ENCODE data around the gene NFATC1.

DNA sequence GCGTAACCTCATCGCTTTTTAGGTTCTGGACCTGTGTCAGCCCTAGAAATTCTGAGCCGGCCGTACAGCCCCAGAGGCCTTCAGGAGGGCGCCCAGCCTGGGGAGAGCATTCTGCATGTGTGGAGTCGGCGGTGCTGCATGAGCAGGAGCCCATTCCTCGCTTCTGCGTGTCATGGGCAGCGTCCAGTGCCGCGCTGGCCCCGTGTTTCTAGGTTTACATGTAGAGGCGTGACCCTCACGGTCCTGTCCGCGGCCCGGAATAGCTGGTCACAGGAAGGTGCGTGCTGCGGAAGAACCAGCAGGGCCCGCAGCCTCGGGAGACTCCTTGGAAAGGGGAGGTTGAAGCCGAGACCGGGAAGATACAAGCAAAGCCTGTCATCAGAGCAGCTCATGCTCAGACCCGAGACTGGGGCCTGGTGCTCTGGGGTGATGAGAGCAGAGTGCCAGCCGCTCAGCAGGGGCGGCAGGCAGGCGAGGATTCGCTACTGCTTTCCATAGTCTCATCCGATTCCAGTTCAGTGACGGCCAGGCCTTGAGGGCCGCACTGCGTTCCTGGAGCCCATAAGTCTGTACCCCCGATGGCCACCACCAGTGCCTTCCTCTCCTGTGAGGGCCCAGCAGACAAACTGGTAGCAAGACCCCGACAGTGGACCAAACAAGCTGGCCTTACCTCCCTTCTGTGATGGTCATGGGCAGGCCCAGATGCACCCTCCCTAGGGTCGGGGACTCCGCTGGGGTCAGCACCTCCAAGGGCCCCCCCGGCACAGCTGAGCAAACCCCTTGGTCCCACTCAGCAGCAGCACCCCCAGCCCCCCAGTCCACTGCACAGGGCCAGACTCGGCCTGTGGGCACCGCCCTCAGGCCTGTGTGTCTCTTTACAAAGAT, 15.6 kb upstream of the NFATC1 start:
- TF ChIP-seq CTCF (IDR thresholded peaks at IDR 0.05; ENCODE audit: borderline replicate concordance, extremely low read depth, low read length, poor library complexity, severe bottlenecking) (no peak), EZH2 (IDR thresholded peaks at IDR 0.05; ENCODE audit: borderline replicate concordance, low read depth, low read length, severe bottlenecking) (no peak)

All from DND-41 (cell line).